Kidney (tissue), 14 donors: ENCODE data around the gene MDM2. TPM values are rescaled to one million over a fixed set of nuclear protein-coding genes. Genes with fewer than 3 reads are reported as not detected.
"Not testable (repeated sequence)": the region's sequence is repeated elsewhere in the genome, so short reads cannot be mapped to it uniquely, and the experiment has no call there.

Experiments
- DNase-seq, 5 donors: peaks; one replicate each; pipeline ENCODE4 v3.0.0-alpha.2; 2013 to 2020
- FAIRE-seq: peaks from 2 replicates; lab custom pipeline; 2012; peaks lifted over from hg19 to GRCh38; lab: Jason Lieb, UNC
- H3K27ac ChIP-seq, 2 donors: one replicate each; pipeline ENCODE4 v1.7.0; 2013; ENCODE audit warnings: low read depth in 2 of 2, low read length in 2 of 2, inconsistent platforms in 1 of 2
- H3K27me3 ChIP-seq: one replicate; pipeline ENCODE4 v1.7.1; 2013; ENCODE audit warnings: low read length, inconsistent platforms; ENCODE audit not compliant: control insufficient read depth, insufficient read depth
- H3K36me3 ChIP-seq, 3 donors: one replicate each; pipeline versions ENCODE4 v1.7.0 to v1.7.1; 2013; ENCODE audit warnings: low read length in 3 of 3, control low read depth in 1 of 3, inconsistent platforms in 1 of 3; ENCODE audit not compliant: insufficient read depth in 3 of 3, control insufficient read depth in 2 of 3
- H3K4me1 ChIP-seq, 3 donors: one replicate each; pipeline versions ENCODE4 v1.7.0 to v1.7.1; 2013; ENCODE audit warnings: low read length in 3 of 3, inconsistent platforms in 1 of 3, low read depth in 1 of 3; ENCODE audit not compliant: control insufficient read depth in 2 of 3, insufficient read depth in 2 of 3
- H3K4me3 ChIP-seq, 3 donors: one replicate each; pipeline versions ENCODE4 v1.7.0 to v1.8.1; 2013; ENCODE audit warnings: low read length in 3 of 3, control low read depth in 1 of 3, inconsistent platforms in 1 of 3
- H3K9ac ChIP-seq, 3 donors: one replicate each; pipeline versions ENCODE4 v1.7.0 to v1.7.1; 2013; ENCODE audit warnings: low read length in 3 of 3, control low read depth in 1 of 3, inconsistent platforms in 1 of 3
- H3K9me3 ChIP-seq, 3 donors: one replicate each; pipeline versions ENCODE4 v1.7.0 to v1.7.1; 2013; ENCODE audit warnings: low read length in 3 of 3, control low read depth in 1 of 3, inconsistent platforms in 1 of 3; ENCODE audit not compliant: control insufficient read depth in 2 of 3, insufficient read depth in 1 of 3
- CTCF ChIP-seq: IDR thresholded peaks from 3 replicates; pipeline ENCODE4 v1.5.1; 2012; ENCODE audit warnings: mild to moderate bottlenecking, moderate library complexity, borderline replicate concordance; ENCODE audit not compliant: insufficient read depth; ENCODE audit errors: extremely low read depth
- intact Hi-C: fragments of 100-400 bp; cut with DNase I; formaldehyde crosslinking; loops from one replicate; pipeline ENCODE4 v1.11.1; 2022
- polyA plus RNA-seq: library from polyadenylated mRNA; stranded (reverse); fragments of 350-450 nt; fragmentation: Illumina TruSeq; extraction: RNeasy Lipid Tissue Mini Kit (QIAGEN cat#74804); gene quantifications from one replicate; pipeline ENCODE4 v1.2.3, GENCODE V29; 2014; ENCODE audit warnings: low read depth, low replicate concordance; ENCODE audit not compliant: insufficient read depth
- total RNA-seq: library from RNA; stranded (reverse); fragmentation: NEBNext Ultra II Directional; extraction: Animal tissue kit (Norgen Biotek cat#: 25700); gene quantifications from one replicate; pipeline ENCODE4 v1.2.1, GENCODE V29; 2021
- donor health status: control.
- donor health status: control.
- donor health status: control.
- donor health status: control.
- donor health status: control.
- donor health status: DM: yes; HTN: yes; CAD: no.
- donor health status: Normal renal cell carcinoma (clear cell type).

Gene MDM2
- total and polyA plus RNA-seq, 2 donors from 2014 or later, result 38.5 to 103 TPM

GRCh38 chr12:68815232-68815927 is 7.4 kb downstream of the MDM2 start:
- DNase-seq (no peak), FAIRE-seq (no peak)
- peaks cover 0 to 3% (median 0%) of the 10 kb centered on the region in 3 donors for H3K4me1 ChIP-seq
- no peak for TF ChIP-seq CTCF
- H3K36me3 ChIP-seq, result peaks cover 8 to 19% (median 16%) of the 10 kb centered on the region in 3 donors
- H3K4me3 ChIP-seq, result no peak overlapping the region
- H3K9ac ChIP-seq, result no peak overlapping the region
- no peak overlapping the region for H3K27ac ChIP-seq
- no peaks in the 10 kb centered on the region for H3K27me3 ChIP-seq
- H3K9me3 ChIP-seq, result no peaks in the 10 kb centered on the region
- intact Hi-C loops, result no loop called here

DNA sequence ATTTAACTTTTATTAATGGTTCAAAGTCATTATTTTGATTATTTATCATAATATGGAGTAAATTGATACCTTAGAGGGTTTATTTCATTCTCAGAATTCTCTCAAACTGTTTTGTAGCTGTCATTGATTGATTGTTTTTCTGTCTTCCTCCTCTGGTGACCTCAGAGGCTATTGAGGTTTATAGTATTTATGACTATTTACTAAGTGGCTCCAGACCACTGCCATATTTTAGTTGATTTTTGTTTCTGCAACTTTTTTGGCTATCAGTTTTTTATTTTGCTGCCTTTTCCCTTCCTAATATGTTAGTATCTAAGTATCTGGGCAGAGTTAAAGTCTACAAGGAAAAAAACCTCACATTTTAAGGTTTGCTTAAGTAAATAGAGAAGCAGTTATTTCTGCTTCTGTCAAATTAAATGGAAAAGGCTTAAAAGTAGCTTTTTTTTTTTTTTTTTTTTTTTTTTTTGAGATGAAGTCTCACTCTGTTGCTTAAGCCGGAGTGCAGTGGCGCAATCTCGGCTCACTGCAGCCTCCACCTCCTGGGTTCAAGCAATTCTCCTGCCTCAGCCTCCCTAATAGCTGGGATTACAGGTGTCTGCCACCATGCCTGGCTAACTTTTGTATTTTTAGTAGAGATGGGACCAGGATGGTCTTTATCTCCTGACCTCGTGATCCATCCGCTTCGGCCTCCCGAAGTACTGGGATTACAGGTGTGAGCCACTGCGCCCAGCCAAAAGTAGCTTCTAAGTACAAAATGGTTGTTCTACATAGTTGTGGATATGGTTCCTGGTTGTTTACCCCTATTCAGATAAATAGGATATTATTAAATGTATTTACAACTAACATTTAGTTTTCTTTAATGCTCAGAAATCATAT is 8.2 kb downstream of the MDM2 start:
- no peaks in the 10 kb centered on the region for H3K9me3 ChIP-seq
- no peak overlapping the region for H3K9ac ChIP-seq
- no peak overlapping the region for H3K4me3 ChIP-seq
- intact Hi-C loops, result no loop called here
- H3K27me3 ChIP-seq, result no peaks in the 10 kb centered on the region
- peaks cover 8 to 19% (median 16%) of the 10 kb centered on the region in 3 donors for H3K36me3 ChIP-seq
- peaks cover 0 to 3% (median 0%) of the 10 kb centered on the region in 3 donors for H3K4me1 ChIP-seq
- TF ChIP-seq CTCF, result no peak
- DNase-seq, result no peak
- no peak for FAIRE-seq
- no peak overlapping the region for H3K27ac ChIP-seq

DNA sequence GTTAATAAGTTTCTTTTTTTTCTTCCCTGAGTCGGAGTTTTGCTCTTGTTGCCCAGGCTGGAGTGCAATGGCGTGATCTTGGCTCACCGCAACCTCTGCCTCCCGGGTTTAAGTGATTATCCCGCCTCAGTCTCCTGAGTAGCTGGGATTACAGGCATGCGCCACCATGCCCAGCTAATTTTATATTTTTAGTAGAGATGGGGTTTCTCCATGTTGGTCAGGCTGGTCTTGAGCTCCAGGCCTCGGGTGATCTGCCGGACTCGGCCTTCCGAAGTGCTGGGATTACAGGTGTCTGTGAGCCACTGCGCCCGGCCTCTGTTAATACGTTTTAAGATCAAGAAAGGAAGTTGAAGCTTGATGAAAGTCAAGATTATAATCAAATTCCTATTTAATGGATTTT is 11.5 kb downstream of the MDM2 start:
- intact Hi-C loops, H3K27me3 ChIP-seq, H3K4me1 ChIP-seq, H3K4me3 ChIP-seq, H3K9me3 ChIP-seq, DNase-seq, H3K27ac ChIP-seq, FAIRE-seq, H3K9ac ChIP-seq: not testable (repeated sequence)
- peaks cover 13 to 30% (median 21%) of the 10 kb centered on the region in 3 donors for H3K36me3 ChIP-seq
